Measurements from ENCODE around the gene C17orf75. TPM values are rescaled to one million over a fixed set of nuclear protein-coding genes. Genes with fewer than 3 reads are reported as not detected.

Gene C17orf75
- total and polyA plus RNA-seq, 9 donors, result 13.4 to 23.8 (median 22.6) TPM

GRCh38 chr17:32315171-32315570 lies 26.8 kb downstream of the C17orf75 start:
- Histone ChIP-seq H3K27me3 (no peaks in the 10 kb centered on the region), H3K4me1 (ENCODE audit: insufficient read depth) (no peaks in the 10 kb centered on the region), H3K4me3 (no peak overlapping the region), H3K9me3 (no peaks in the 10 kb centered on the region), H3K27ac (no peak overlapping the region), H3K36me3 (no peaks in the 10 kb centered on the region)
- no peak for TF ChIP-seq POLR2A (IDR thresholded peaks at IDR 0.05)
- TF ChIP-seq CTCF (IDR thresholded peaks at IDR 0.05), result no peak
- no peak for TF ChIP-seq EP300 (IDR thresholded peaks at IDR 0.05)
- 81 to 90% (median 88%) methylated on average over 8 of the region's 8 CpGs for WGBS, 3 donors
- intact Hi-C loops (cut with DNase I), result loop anchor here in 2 of 4 donors (5.0 to 10.0 kb wide), 2 partner anchors 60 to 63 kb away; no protein-coding TSS in a partner anchor
- DNase-seq, result no peak

GRCh38 chr17:32314636-32315035 lies 27.3 kb downstream of the C17orf75 start:
- 86 to 94% (median 90%) methylated on average over 9 of the region's 9 CpGs for WGBS, 3 donors
- TF ChIP-seq EP300 (IDR thresholded peaks at IDR 0.05), result no peak
- TF ChIP-seq POLR2A (IDR thresholded peaks at IDR 0.05), result no peak
- no peak for TF ChIP-seq CTCF (IDR thresholded peaks at IDR 0.05)
- DNase-seq, result no peak
- no peak overlapping the region for H3K27ac ChIP-seq
- intact Hi-C loops (cut with DNase I), result loop anchor here in 2 of 4 donors (5.0 to 10.0 kb wide), 2 partner anchors 60 to 62 kb away; no protein-coding TSS in a partner anchor
- no peaks in the 10 kb centered on the region for H3K9me3 ChIP-seq
- no peaks in the 10 kb centered on the region for H3K27me3 ChIP-seq
- H3K4me3 ChIP-seq, result no peak overlapping the region
- no peaks in the 10 kb centered on the region for H3K4me1 ChIP-seq (ENCODE audit: insufficient read depth)
- no peaks in the 10 kb centered on the region for H3K36me3 ChIP-seq

GRCh38 chr17:32311028-32311536 lies 30.9 kb downstream of the C17orf75 start:
- peak overlapping the region in 1 of 2 donors; percentile 50 for H3K27ac ChIP-seq
- no peaks in the 10 kb centered on the region for H3K36me3 ChIP-seq
- no peaks in the 10 kb centered on the region for H3K27me3 ChIP-seq
- TF ChIP-seq POLR2A (IDR thresholded peaks at IDR 0.05) (no peak), EP300 (IDR thresholded peaks at IDR 0.05) (no peak), CTCF (IDR thresholded peaks at IDR 0.05) (no peak)
- no peaks in the 10 kb centered on the region for H3K4me1 ChIP-seq (ENCODE audit: insufficient read depth)
- intact Hi-C loops (cut with DNase I), result loop anchor here in 1 of 4 donors (10.0 kb wide), 1 partner anchor 56 kb away; no protein-coding TSS in a partner anchor
- no peaks in the 10 kb centered on the region for H3K9me3 ChIP-seq
- no peak overlapping the region for H3K4me3 ChIP-seq
- WGBS, 3 donors, result 3 to 7% (median 7%) methylated on average over 9 of the region's 9 CpGs
- peak in 1 of 5 donors; percentile 32 for DNase-seq

- TF ChIP-seq CTCF (IDR thresholded peaks at IDR 0.05), result no peak
- TF ChIP-seq EP300 (IDR thresholded peaks at IDR 0.05), result no peak
- no peak for TF ChIP-seq POLR2A (IDR thresholded peaks at IDR 0.05)
- intact Hi-C loops (cut with DNase I), result no loop called here
- H3K36me3 ChIP-seq, result no peaks in the 10 kb centered on the region
- DNase-seq, result no peak
- no peak overlapping the region for H3K4me3 ChIP-seq
- no peak overlapping the region for H3K27ac ChIP-seq
- no peaks in the 10 kb centered on the region for H3K9me3 ChIP-seq
- no peaks in the 10 kb centered on the region for H3K27me3 ChIP-seq
- H3K4me1 ChIP-seq (ENCODE audit: insufficient read depth), result no peaks in the 10 kb centered on the region
- WGBS, 3 donors, result 70 to 76% (median 72%) methylated on average over 4 of the region's 4 CpGs
Observed at GRCh38 chr17:32307658-32308057, 34.3 kb downstream of the C17orf75 start.
